Lower leg skin (tissue), 4 donors: Measurements from ENCODE around the gene CYP26B1. TPM values are rescaled to one million over a fixed set of nuclear protein-coding genes. Genes with fewer than 3 reads are reported as not detected.
A peak's percentile ranks its signal among the peaks of the same experiment; 100 is the strongest.

ENCODE experiments used
- DNase-seq, 2 donors: peaks; one replicate each; pipeline ENCODE4 v3.0.0-alpha.2; 2019; ENCODE audit warnings: low spot score in 2 of 2
- H3K4me3 ChIP-seq: fragments of 200-600 bp; sonication (generic); 2 replicates; pipeline ENCODE4 v1.5.1; 2017; ENCODE audit warnings: mild to moderate bottlenecking, low read depth; ENCODE audit not compliant: poor library complexity, severe bottlenecking
- CTCF ChIP-seq, 3 donors: fragments of 450-650 bp; IDR thresholded peaks; one replicate each; pipeline ENCODE4 v1.5.1; 2016; ENCODE audit warnings: antibody characterized with exemption in 3 of 3, mild to moderate bottlenecking in 3 of 3, moderate library complexity in 2 of 3
- POLR2A ChIP-seq, 2 donors: fragments of 450-650 bp; IDR thresholded peaks; one replicate each; pipeline ENCODE4 v1.6.1; 2016 to 2017; ENCODE audit warnings: antibody characterized with exemption in 2 of 2, mild to moderate bottlenecking in 1 of 2, moderate library complexity in 1 of 2
- WGBS, 2 donors: methylation state at CpG; one replicate each; pipeline ENCODE4 v1.1.5; 2018; 5-methylcytosine and 5-hydroxymethylcytosine counted together
- intact Hi-C: fragments of 100-400 bp; cut with DNase I; formaldehyde crosslinking; loops from one replicate; pipeline ENCODE4 v1.15.0; 2023; ENCODE audit warnings: low total_unique reads
- total RNA-seq, 4 donors: library from RNA; depleted of rRNA; stranded (reverse); fragments of >200 nt; gene quantifications; one replicate each; pipeline ENCODE4 v1.1.0, GENCODE V29; 2016

Gene CYP26B1
- total RNA-seq, 4 donors from 2014 or later, result 51.6 to 93.0 (median 73.6) TPM

- 70 to 81% methylated on average over 12 of the region's 12 CpGs for WGBS, 2 donors
These were observed 65.6 kb downstream of the CYP26B1 start for GRCh38 chr2:72082021-72082601.

DNA sequence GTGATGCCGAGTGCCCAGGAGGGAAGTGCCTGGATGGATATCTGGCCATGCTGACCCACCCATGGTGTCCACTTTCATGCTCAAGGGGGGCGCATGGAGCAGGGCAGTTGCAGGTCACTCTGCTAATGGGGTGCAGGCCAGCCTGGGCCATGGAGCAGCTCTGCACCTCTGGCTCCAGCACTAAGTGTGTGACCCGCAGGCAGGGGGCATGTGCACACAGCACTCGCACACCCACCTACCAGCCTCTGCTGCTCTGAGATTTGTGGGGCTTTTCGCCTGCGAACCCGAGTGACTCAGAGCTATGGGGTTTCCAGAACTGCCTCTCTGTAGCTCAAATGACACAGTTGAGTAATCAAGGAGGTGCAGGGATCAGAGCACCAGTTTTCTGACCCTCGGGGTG, 66.2 kb downstream of the CYP26B1 start:
- H3K4me3 ChIP-seq, result no peak overlapping the region
- TF ChIP-seq CTCF (IDR thresholded peaks at IDR 0.05), result no peak
- TF ChIP-seq POLR2A (IDR thresholded peaks at IDR 0.05), result no peak
- 88 to 98% methylated on average over 6 to 7 of the region's 8 CpGs for WGBS, 2 donors
- peak in 1 of 2 donors; percentile 68 for DNase-seq
- intact Hi-C loops, result no loop called here

More at GRCh38 chr2:72082021-72082601, 65.6 kb downstream of the CYP26B1 start:
- intact Hi-C loops, result no loop called here
- no peak overlapping the region for H3K4me3 ChIP-seq
- DNase-seq, result peak in 1 of 2 donors; percentile 57
- TF ChIP-seq POLR2A (IDR thresholded peaks at IDR 0.05), result no peak

DNA sequence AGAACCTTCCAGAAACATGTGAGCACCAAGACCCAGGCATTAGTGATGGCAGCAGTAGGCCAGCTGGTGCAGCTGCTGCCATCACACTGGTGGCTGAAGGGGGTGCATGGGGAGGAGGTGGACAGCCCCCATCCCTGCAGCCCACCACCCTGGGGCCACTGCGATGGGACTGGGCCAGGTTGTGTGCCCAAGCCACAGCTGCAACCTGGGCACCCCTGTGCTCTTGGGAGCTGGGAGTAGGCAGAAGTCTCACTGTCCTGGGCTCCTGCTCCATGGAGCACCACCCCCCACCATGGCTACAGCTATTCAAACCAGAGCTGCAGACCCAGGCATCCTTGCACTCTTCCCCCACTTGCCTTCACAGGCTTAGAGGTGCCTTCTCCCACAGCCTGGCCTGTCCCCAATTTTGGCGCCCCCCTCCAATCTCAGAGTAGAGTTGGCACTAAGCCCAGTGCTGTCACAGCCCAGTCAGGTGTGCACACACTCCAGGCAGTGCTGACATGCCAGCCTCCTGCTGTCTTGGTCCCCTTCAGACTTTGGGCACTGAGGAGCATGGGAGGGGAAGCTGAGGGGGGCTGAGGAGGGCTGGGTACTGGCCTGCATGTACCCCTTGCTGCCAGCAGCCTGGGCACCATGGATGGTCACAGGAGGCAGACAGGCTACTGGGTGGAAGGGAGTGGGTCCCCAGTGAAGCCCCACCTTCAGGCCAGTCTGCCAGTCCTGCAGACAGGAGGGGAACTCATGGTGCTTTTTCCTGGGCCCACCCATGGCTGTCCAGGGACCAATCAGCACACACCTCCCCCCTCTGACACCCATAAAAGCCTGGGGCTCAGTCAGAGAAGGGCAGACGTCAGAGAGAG, 67.1 kb downstream of the CYP26B1 start:
- intact Hi-C loops, result no loop called here
- no peak for TF ChIP-seq CTCF (IDR thresholded peaks at IDR 0.05)
- TF ChIP-seq POLR2A (IDR thresholded peaks at IDR 0.05), result no peak
- no peak overlapping the region for H3K4me3 ChIP-seq
- WGBS, 2 donors, result 64 to 89% methylated on average over 3 of the region's 3 CpGs
- DNase-seq, result peak in 1 of 2 donors; percentile 79
